Adrenal gland (tissue), 12 donors: ENCODE measurements around the gene MCRS1. TPM values are rescaled to one million over a fixed set of nuclear protein-coding genes. Genes with fewer than 3 reads are reported as not detected.

Experiments
- DNase-seq, 7 donors: peaks; one replicate each; pipeline ENCODE4 v3.0.0-alpha.2; 2019 to 2020
- H3K27ac ChIP-seq, 5 donors: fragments of 200-600 bp; sonication (generic) in 4 of 5; 1 replicate in 3 of 5; 2 replicates in 2 of 5; pipeline versions ENCODE4 v1.5.1 to v1.8.0; 2016 to 2020; ENCODE audit warnings: mild to moderate bottlenecking in 1 of 5
- H3K27me3 ChIP-seq: fragments of 200-600 bp; 2 replicates; pipeline ENCODE4 v1.8.0; 2021
- H3K36me3 ChIP-seq, 2 donors: fragments of 200-600 bp; replicated peaks in 1 of 2; 1 replicate in 1 of 2; 2 replicates in 1 of 2; pipeline versions ENCODE4 v1.5.1 to v1.8.0; 2018 to 2022
- H3K4me1 ChIP-seq, 2 donors: fragments of 200-600 bp; replicated peaks in 1 of 2; 1 replicate in 1 of 2; 2 replicates in 1 of 2; pipeline versions ENCODE4 v1.5.1 to v1.8.0; 2018 to 2021
- H3K4me3 ChIP-seq, 4 donors: fragments of 200-600 bp; sonication (generic) in 3 of 4; one replicate each; pipeline ENCODE4 v1.5.1; 2016 to 2018
- H3K9me3 ChIP-seq, 3 donors: fragments of 200-600 bp; sonication (generic) in 1 of 3; replicated peaks in 1 of 3; 1 replicate in 2 of 3; 2 replicates in 1 of 3; pipeline versions ENCODE4 v1.5.1 to v1.8.0; 2016 to 2021
- CTCF ChIP-seq, 6 experiments: fragments of 450-650 bp in 4 of 6; fragments of 200-600 bp in 2 of 6; sonication (generic) in 1 of 6; IDR thresholded peaks; 1 replicate in 5 of 6; 2 replicates in 1 of 6; pipeline versions ENCODE4 v1.5.1 to v1.8.0; 2016 to 2021; ENCODE audit warnings: antibody characterized with exemption in 6 of 6, mild to moderate bottlenecking in 2 of 6, moderate library complexity in 1 of 6
- POLR2A ChIP-seq, 2 donors: fragments of 450-650 bp; IDR thresholded peaks; one replicate each; pipeline ENCODE4 v1.6.1; 2017; ENCODE audit warnings: antibody characterized with exemption in 2 of 2, mild to moderate bottlenecking in 2 of 2, moderate library complexity in 1 of 2
- WGBS, 4 donors: extraction: QIAGEN DNeasy Blood & Tissue Kit in 2 of 4; methylation state at CpG; one replicate each; pipeline versions ENCODE4 v1.1.5 to v1.1.7; 2013 to 2017; 5-methylcytosine and 5-hydroxymethylcytosine counted together
- intact Hi-C, 2 donors: fragments of 100-400 bp; cut with DNase I; formaldehyde crosslinking; loops; one replicate each; pipeline versions ENCODE4 v1.14.1 to v1.15.0; 2022 to 2023
- polyA plus RNA-seq, 3 donors: library from polyadenylated mRNA; stranded (reverse); fragments of 200-250 nt in 2 of 3; fragments of 350-450 nt in 1 of 3; fragmentation: Illumina TruSeq in 1 of 3; extraction: RNeasy Lipid Tissue Mini Kit (QIAGEN cat#74804) in 1 of 3; gene quantifications; one replicate each; pipeline ENCODE4 v1.2.3, GENCODE V29; 2013 to 2014
- total RNA-seq, 9 donors: library from RNA; depleted of rRNA in 4 of 9; stranded (reverse); fragments of >200 nt in 4 of 9; fragments of 120-200 nt in 1 of 9; fragmentation: NEBNext Ultra II Directional in 1 of 9; extraction: Animal tissue kit (Norgen Biotek cat#: 25700) in 1 of 9; gene quantifications; one replicate each; pipeline versions ENCODE4 v1.1.0 to v1.2.4, GENCODE V29; 2013 to 2023
- donor health status: healthy with polysubstance abuse.
- donor health status: Bipolar disorder and iron deficiency.
- donor health status: DM: yes; HTN: yes; CAD: no.
- donor health status: DM: no; HTN: no; CAD: no.
- donor health status: DM: no; HTN: no; CAD: no.
- donor health status: DM: yes; HTN: yes; CAD: no.

MCRS1 gene
- total and polyA plus RNA-seq, 12 donors: 28.3 to 98.1 (median 52.3) TPM

GRCh38 chr12:49557187-49557916, 10.6 kb downstream of the MCRS1 start:
- Histone ChIP-seq H3K27me3 (no peaks in the 10 kb centered on the region), H3K4me1 (no peaks in the 10 kb centered on the region), H3K36me3 (peaks cover 0 to 52% of the 10 kb centered on the region in 2 donors), H3K4me3 (no peak overlapping the region), H3K27ac (no peak overlapping the region), H3K9me3 (no peaks in the 10 kb centered on the region)
- intact Hi-C loops: no loop called here
- no peak for DNase-seq
- TF ChIP-seq POLR2A (IDR thresholded peaks at IDR 0.05) (no peak), CTCF (IDR thresholded peaks at IDR 0.05) (no peak)
- WGBS, 4 donors: 87 to 94% (median 91%) methylated on average over 5 to 18 of the region's 18 CpGs

- intact Hi-C loops: no loop called here
- TF ChIP-seq POLR2A (IDR thresholded peaks at IDR 0.05) (no peak), CTCF (IDR thresholded peaks at IDR 0.05) (no peak)
- H3K4me1 ChIP-seq: no peaks in the 10 kb centered on the region
- DNase-seq: no peak
- peaks cover 0 to 44% of the 10 kb centered on the region in 2 donors for H3K36me3 ChIP-seq
- H3K4me3 ChIP-seq: no peak overlapping the region
- no peaks in the 10 kb centered on the region for H3K27me3 ChIP-seq
- H3K9me3 ChIP-seq: no peaks in the 10 kb centered on the region
- 79 to 83% (median 81%) methylated on average over 9 to 12 of the region's 12 CpGs for WGBS, 4 donors
- no peak overlapping the region for H3K27ac ChIP-seq
Measured at GRCh38 chr12:49556391-49557186, 11.4 kb downstream of the MCRS1 start.

- H3K4me1 ChIP-seq: no peaks in the 10 kb centered on the region
- intact Hi-C loops: no loop called here
- 85 to 92% (median 89%) methylated on average over 9 to 18 of the region's 18 CpGs for WGBS, 4 donors
- peaks cover 0 to 36% of the 10 kb centered on the region in 2 donors for H3K36me3 ChIP-seq
- H3K4me3 ChIP-seq: no peak overlapping the region
- TF ChIP-seq POLR2A (IDR thresholded peaks at IDR 0.05): no peak
- no peak for TF ChIP-seq CTCF (IDR thresholded peaks at IDR 0.05)
- H3K27ac ChIP-seq: no peak overlapping the region
- H3K9me3 ChIP-seq: no peaks in the 10 kb centered on the region
- DNase-seq: no peak
- H3K27me3 ChIP-seq: no peaks in the 10 kb centered on the region
Measured at GRCh38 chr12:49555631-49556390, 12.1 kb downstream of the MCRS1 start.

- intact Hi-C loops: no loop called here
- Histone ChIP-seq H3K27ac (no peak overlapping the region), H3K4me1 (peaks cover 0 to under 1% of the 10 kb centered on the region in 2 donors), H3K27me3 (no peaks in the 10 kb centered on the region), H3K36me3 (peaks cover 0 to 21% of the 10 kb centered on the region in 2 donors), H3K4me3 (no peak overlapping the region), H3K9me3 (no peaks in the 10 kb centered on the region)
- TF ChIP-seq POLR2A (IDR thresholded peaks at IDR 0.05) (no peak), CTCF (IDR thresholded peaks at IDR 0.05) (no peak)
- 70 to 81% (median 75%) methylated on average over 6 to 15 of the region's 15 CpGs for WGBS, 4 donors
- no peak for DNase-seq
Measured at GRCh38 chr12:49554266-49554665, 13.7 kb downstream of the MCRS1 start.
